Left ventricle myocardium inferior (tissue), 1 donor: ENCODE results near the gene UACA. TPM values are rescaled to one million over a fixed set of nuclear protein-coding genes. Genes with fewer than 3 reads are reported as not detected.

Source experiments
- DNase-seq: peaks from one replicate; pipeline ENCODE4 v3.0.0-alpha.2; 2020
- H3K27ac ChIP-seq: fragments of 200-600 bp; replicated peaks from 2 replicates; pipeline ENCODE4 v1.8.0; 2021
- H3K27me3 ChIP-seq: fragments of 200-600 bp; 2 replicates; pipeline ENCODE4 v1.8.0; 2021; ENCODE audit warnings: low read depth
- H3K36me3 ChIP-seq: fragments of 200-600 bp; 2 replicates; pipeline ENCODE4 v1.8.0; 2021
- H3K4me1 ChIP-seq: fragments of 200-600 bp; 2 replicates; pipeline ENCODE4 v1.8.0; 2021
- H3K4me3 ChIP-seq: fragments of 200-600 bp; 2 replicates; pipeline ENCODE4 v1.8.0; 2021; ENCODE audit warnings: mild to moderate bottlenecking, moderate library complexity
- H3K9me3 ChIP-seq: fragments of 200-600 bp; replicated peaks from 2 replicates; pipeline ENCODE4 v1.8.0; 2021
- intact Hi-C: fragments of 100-400 bp; cut with micrococcal nuclease; formaldehyde crosslinking; loops from one replicate; pipeline ENCODE4 v1.11.0; 2022
- total RNA-seq: library from RNA; stranded (reverse); fragmentation: NEBNext Ultra II Directional; extraction: Animal tissue kit (Norgen Biotek cat#: 25700); gene quantifications from one replicate; pipeline ENCODE4 v1.2.1, GENCODE V29; 2021
- TF ChIP-seq, protein P1 (sequence below): fragments of 200-600 bp; IDR thresholded peaks from 2 replicates; pipeline ENCODE4 v1.8.0; 2021; ENCODE audit warnings: antibody characterized with exemption, mild to moderate bottlenecking, borderline replicate concordance
- donor health status: DM: no; HTN: yes; CAD: no; lungs with severe emphysema.

Gene UACA
- total RNA-seq, 1 donor from 2014 or later, result 33.7 TPM

DNA sequence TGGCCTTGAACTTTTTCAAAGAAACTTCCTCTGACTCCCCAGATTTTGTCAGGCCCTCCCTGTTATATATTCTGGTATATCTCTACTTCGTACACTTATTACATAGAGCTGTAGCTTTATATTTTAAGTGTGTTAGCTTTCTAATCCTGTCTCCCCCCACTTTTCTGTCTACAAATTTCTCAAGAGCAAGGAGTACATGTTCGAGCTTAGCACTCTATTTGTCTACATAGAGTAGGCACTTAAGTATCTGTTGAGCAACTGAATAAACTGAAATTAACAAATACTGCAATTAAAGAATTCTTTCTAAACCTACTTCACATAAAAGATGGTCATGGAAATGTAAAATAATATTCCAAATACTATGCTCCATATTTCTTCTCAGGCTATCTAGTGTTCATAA is 39.4 kb downstream of the UACA start:
- intact Hi-C loops, result no loop called here
- no peak overlapping the region for H3K27ac ChIP-seq
- DNase-seq, result no peak
- H3K4me3 ChIP-seq, result no peak overlapping the region
- no peaks in the 10 kb centered on the region for H3K27me3 ChIP-seq
- no peaks in the 10 kb centered on the region for H3K36me3 ChIP-seq
- TF ChIP-seq, protein P1, sequence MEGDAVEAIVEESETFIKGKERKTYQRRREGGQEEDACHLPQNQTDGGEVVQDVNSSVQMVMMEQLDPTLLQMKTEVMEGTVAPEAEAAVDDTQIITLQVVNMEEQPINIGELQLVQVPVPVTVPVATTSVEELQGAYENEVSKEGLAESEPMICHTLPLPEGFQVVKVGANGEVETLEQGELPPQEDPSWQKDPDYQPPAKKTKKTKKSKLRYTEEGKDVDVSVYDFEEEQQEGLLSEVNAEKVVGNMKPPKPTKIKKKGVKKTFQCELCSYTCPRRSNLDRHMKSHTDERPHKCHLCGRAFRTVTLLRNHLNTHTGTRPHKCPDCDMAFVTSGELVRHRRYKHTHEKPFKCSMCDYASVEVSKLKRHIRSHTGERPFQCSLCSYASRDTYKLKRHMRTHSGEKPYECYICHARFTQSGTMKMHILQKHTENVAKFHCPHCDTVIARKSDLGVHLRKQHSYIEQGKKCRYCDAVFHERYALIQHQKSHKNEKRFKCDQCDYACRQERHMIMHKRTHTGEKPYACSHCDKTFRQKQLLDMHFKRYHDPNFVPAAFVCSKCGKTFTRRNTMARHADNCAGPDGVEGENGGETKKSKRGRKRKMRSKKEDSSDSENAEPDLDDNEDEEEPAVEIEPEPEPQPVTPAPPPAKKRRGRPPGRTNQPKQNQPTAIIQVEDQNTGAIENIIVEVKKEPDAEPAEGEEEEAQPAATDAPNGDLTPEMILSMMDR, result no peak
- H3K9me3 ChIP-seq, result no peaks in the 10 kb centered on the region
- H3K4me1 ChIP-seq, result peaks cover 52% of the 10 kb centered on the region

DNA sequence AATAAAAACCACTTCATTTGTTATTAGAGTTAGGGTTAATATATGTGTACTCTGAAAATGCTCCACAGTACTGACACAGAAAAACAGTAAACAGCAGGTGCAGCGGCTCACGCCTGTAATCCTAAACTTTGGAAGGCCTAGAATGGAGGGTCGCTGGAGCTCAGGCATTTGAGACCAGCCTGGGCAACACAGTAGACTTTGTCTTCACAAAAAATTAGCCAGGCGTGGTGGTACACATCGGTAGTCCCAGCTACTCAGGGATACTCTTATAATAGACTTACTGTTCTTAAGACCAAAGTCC is 40.3 kb downstream of the UACA start:
- TF ChIP-seq, protein P1, result no peak
- H3K4me1 ChIP-seq, result peaks cover 58% of the 10 kb centered on the region

GRCh38 chr15:70722266-70723121 is 40.9 kb downstream of the UACA start:
- H3K4me3 ChIP-seq, result no peak overlapping the region
- H3K27me3 ChIP-seq, result no peaks in the 10 kb centered on the region
- DNase-seq, result no peak
- TF ChIP-seq, protein P1, result peak; percentile 82
- H3K4me1 ChIP-seq, result peaks cover 62% of the 10 kb centered on the region
- no peaks in the 10 kb centered on the region for H3K9me3 ChIP-seq
- no peaks in the 10 kb centered on the region for H3K36me3 ChIP-seq
- intact Hi-C loops, result no loop called here
- no peak overlapping the region for H3K27ac ChIP-seq

More for the DNA sequence above, 40.3 kb downstream of the UACA start:
- no peak for DNase-seq
- Histone ChIP-seq H3K27me3 (no peaks in the 10 kb centered on the region), H3K4me3 (no peak overlapping the region), H3K27ac (no peak overlapping the region), H3K9me3 (no peaks in the 10 kb centered on the region), H3K36me3 (no peaks in the 10 kb centered on the region)
- intact Hi-C loops, result no loop called here

DNA sequence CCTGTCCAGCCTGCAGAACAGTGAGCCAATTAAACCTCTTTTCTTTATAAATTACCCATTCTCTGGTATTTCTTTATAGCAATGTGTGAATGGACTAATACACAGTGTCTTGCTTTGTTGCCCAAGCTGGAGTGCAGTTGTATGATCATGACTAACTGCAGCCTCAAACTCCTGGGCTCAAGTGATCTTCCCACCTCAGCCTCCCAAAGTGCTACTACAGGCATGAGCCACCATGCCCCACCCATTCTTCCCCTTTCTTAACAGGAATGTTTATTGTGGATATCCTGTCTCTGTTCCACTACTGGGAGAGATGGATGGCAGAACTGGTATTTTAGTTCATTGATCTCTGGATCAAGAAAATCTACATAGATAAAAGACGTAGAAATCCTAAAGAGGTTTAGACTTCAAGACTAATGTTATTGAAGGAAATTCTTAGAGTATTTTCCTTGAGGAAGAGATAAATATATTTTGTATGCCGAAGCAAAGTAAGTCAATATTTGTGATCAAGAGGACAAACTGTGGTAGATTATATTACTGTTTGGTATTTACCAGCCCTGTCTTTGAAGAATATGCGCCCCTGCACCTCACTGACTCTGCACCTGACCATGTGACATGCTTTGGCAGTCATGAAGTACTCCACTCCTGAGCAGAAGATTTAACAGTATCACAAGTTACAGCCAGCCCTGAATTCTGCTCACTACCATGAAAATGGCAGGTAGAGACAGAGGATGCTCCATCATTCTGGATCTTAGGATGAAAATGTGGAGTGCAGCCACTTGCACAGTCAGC is 42.9 kb downstream of the UACA start:
- TF ChIP-seq, protein P1, result no peak
- no peak for DNase-seq
- intact Hi-C loops, result no loop called here
- Histone ChIP-seq H3K27me3 (no peaks in the 10 kb centered on the region), H3K4me3 (no peak overlapping the region), H3K36me3 (no peaks in the 10 kb centered on the region), H3K4me1 (peaks cover 66% of the 10 kb centered on the region), H3K27ac (peak overlapping the region; percentile 59), H3K9me3 (no peaks in the 10 kb centered on the region)

DNA sequence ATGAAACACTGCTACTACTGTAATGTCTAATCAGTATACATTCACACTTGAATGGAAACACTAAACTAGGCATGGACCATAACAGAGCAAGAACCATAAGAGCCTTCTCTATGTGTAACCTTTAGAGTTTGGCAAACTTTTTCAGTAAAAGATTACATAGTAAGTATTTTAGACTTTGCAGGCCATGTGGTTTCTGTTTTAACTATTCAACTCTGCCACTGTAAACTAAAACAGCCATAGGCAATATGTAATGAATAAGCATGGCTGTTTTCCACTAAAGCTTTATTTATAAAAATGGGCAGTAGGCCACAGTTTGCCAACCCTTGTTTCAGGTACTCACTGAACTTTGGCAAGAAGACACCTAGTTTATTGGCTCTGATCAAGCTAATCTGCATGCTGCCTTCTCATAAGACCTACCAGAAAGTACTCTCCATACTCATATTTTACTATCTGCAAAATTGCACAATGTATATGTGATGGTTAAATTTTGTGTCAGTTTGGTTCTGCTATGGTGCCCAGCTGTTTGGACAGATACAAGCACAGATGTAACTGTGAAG is 46.0 kb downstream of the UACA start:
- DNase-seq, result no peak
- intact Hi-C loops, result no loop called here
- H3K9me3 ChIP-seq, result no peaks in the 10 kb centered on the region
- TF ChIP-seq, protein P1, result no peak
- H3K4me3 ChIP-seq, result no peak overlapping the region
- peaks cover 87% of the 10 kb centered on the region for H3K4me1 ChIP-seq
- H3K27ac ChIP-seq, result peak overlapping the region; percentile 62
- no peaks in the 10 kb centered on the region for H3K36me3 ChIP-seq
- no peaks in the 10 kb centered on the region for H3K27me3 ChIP-seq
